Fibroblast of skin of right biceps (primary cell): ENCODE results near the gene MTURN.
A peak's percentile ranks its signal among the peaks of the same experiment; 100 is the strongest.

Source experiments
- DNase-seq: peaks from one replicate; pipeline ENCODE4 v3.0.0-alpha.2; 2013

The MTURN gene

GRCh38 chr7:30136743-30137485, 2.1 kb downstream of the MTURN start:
- DNase-seq: no peak

GRCh38 chr7:30139836-30140384, 5.1 kb downstream of the MTURN start:
- no peak for DNase-seq

DNA sequence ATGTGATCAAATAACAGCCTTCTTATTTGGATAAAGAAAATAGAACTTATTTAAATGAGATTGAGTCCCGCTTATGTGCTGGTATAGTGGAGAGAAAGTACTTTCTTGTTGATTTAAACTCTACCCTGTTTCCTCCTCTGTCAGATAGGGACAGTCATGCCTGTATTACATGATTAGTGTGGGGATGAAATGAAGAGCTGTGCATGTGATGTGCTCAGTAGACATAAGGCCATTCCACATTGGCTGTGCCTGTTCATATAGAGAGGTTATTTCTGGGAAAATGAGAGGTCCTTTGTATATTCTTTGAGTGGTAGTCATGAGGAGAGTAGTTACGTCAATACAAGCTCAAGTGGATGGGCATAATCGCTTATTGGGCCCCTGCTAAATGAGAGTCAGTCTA, 5.7 kb downstream of the MTURN start:
- DNase-seq: no peak

DNA sequence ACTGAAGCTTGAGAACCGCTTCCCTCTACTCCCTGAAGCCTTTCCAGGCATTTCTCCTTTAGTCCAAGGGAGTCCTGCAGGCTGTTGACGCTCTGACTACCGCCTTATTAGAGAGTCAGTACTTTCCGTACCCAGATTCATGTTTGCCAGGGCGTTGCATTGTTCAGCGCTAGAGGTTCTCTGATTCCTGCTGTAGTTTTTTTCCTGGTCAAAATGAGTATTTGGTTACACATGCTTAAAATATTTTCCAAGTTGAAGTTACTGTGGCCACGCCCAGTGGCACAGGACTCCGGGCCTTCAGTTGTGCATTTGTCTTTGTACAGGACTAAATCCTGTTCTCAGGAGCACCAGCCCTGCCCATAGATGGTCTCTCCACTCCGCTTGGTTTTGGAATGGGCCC, 7.9 kb downstream of the MTURN start:
- DNase-seq: peak; percentile 60

- peak; percentile 45 for DNase-seq
Measured at GRCh38 chr7:30143748-30144251, 9.0 kb downstream of the MTURN start.

DNA sequence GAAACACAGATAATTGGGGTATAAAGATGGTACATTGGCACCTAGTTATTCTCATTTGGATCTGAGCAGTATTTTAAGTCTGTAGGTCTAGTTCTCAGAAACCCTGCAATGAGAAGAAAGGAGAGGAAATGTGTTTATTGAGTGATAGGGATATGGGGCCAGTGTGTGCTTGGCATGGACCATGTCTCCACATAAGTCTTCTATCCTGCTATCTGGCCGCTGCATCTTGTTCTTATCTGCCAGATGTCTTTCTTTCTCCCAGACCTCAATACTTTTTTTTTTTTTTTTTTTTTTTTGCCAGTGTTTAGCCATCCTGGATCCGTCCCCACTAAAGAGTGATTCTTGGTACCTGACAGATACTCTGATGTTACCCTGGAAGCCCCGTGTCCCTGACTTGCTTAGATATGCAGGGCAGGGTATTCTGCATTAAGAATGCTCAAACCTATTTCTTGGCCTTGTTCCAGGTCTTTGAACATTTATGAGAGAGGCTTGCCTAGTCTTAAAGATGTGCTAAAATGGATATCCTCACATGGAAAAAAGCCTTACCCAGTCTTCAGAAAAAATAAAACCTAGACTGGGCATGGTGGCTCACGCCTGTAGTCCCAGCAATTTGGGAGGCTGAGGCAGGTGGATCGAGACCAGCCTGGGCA, 10.0 kb downstream of the MTURN start:
- no peak for DNase-seq

- no peak for DNase-seq
Measured at GRCh38 chr7:30145426-30145970, 10.7 kb downstream of the MTURN start.

DNA sequence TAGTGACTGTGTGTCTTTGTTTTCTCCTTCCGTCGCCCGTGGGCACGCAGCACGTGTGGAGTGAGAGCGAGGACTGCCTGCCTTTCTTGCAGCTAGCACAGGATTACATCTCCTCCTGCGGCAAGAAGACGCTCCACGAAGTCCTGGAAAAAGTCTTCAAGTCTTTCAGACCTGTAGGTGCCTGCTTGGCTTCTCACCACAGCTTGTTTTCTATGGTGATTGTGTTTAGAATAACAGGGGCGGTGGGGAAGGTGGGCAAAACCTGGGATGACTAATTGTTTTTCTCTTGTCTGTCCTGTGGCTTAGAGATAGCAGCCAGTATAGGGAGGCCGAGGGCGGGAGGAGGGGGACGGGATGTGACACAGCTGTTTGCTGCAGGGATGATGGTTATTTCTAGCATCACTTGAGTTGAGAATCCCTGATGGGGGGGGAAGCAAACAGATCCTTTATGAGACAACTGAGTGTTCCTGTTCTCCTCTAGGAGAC, 11.4 kb downstream of the MTURN start:
- peak; percentile 7 for DNase-seq

DNA sequence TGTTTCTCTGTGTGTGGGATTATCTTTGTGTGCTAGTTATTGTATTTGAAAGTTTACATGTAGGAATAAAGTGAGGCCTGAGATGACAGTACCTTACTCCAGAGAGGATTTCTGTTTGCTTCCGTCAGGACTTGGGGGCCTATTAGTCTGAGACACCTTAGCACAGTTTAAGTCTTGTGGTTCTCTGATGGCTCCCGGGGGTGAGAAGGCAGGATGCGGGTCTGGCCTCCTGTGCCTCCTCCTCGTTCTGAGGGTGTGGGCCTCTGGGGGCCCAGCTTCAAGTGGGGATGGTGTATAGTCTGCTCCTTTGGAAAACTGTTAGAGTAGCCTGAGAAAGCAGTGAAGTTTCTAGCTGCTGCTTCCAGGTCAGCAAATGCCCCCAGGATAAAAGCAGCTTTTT, 12.4 kb downstream of the MTURN start:
- DNase-seq: no peak

GRCh38 chr7:30147785-30148184, 13.0 kb downstream of the MTURN start:
- DNase-seq: no peak

DNA sequence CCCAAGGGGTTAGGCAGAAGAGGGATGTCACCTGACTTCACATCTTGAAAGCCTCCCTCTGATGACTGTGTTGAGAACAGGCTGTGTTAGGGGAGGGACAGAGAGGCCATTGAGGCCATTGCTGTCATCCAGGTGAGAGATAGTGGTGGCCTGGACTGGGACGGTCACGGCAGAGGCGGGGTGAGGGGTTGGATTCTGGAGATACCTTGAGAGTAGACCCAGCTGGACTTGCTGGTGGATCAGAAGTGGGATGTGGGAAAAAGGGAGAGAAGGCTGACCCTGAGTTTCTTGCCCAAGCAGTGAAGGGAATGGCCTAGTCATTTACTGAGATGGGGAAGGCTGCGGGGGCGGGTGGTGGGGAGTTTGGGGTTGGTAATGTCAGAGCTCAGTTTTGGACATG, 13.6 kb downstream of the MTURN start:
- no peak for DNase-seq

DNA sequence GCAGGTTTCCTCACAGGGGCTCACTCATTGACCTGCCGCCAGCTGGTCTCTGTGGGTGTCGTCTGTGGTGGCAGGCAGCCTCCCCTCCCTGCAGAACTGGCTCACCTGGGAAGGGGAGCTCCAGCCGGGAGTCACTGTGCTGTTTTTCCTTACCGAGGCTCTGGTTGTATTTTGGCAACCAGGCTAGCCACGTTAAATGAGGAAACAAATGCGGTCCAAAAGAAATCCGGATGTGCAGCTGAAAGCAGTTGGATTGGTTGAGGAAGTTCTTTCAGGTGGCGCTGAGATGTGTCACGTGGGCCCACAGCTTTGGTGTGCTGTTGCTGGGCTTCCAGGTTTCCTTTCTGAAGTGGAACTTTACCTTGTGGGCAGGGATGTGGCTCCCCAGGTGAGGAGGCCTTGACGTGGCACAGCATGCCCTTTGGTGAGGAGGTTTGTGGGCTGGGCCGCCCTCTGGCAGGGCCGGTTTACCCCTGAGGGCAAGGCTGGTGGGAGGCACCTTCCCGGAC, 14.2 kb downstream of the MTURN start:
- DNase-seq: no peak

- no peak for DNase-seq
Measured at GRCh38 chr7:30149640-30150272, 15.0 kb downstream of the MTURN start.

DNA sequence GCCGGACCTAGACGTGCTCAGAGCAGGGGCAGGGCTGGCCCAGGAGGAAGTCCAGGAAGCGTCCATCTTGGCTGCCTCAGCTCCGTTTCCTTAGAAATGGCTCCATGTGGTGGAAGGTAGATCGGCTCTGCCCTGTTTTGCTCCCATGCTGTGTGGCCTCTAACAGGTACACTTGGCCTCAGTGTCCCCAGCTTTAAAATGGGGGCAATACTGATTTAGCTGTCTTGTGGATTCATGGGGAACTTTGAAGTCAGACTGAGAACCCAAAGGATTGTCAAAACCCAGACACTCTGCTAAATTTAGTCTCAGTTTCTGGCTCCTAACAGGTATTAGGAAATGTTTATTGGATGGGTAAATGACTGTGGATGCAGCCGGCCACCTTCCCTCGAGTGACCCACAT, 15.9 kb downstream of the MTURN start:
- DNase-seq: no peak

DNA sequence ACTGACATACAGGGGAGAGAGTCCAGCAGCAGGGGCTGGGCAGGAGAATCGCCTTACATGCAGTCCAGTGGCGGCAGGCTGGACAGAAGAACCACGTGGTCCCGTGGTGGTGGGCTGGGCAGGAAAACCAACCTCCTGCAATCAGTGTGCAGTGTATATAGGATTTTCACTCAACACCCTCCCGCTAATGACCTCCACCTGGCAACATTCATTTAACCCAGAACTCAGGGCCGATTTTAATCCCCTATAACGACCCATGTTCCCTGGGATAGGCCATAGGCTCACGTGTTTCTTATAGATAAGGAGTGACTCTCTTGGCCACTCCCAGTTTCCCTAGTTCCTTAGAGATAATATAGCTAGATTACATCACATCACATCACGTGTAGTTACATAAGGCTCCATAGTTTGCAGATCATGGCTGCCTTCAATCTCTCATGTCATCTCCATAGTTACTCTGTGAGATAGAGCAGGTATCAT, 19.4 kb downstream of the MTURN start:
- DNase-seq: no peak

- no peak for DNase-seq
Measured at GRCh38 chr7:30155481-30155880, 20.7 kb downstream of the MTURN start.

DNA sequence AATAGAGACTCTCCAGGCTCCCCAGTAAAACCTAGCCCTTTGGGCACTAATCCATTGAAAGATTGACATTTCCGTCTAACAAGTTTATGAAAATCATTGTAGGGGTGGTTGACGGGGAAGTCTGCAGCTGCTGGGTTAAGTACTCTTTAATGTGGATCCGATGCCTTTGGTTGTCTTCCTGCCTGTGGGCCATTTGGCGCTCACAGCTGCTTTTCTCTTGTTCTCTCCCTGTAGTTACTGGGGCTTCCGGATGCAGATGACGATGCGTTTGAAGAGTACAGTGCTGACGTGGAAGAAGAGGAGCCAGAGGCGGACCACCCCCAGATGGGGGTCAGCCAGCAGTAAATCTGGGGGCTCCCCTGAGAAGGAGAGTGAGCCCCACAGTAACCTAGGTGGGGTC, 22.4 kb downstream of the MTURN start:
- no peak for DNase-seq

GRCh38 chr7:30159163-30159562, 24.4 kb downstream of the MTURN start:
- no peak for DNase-seq

DNA sequence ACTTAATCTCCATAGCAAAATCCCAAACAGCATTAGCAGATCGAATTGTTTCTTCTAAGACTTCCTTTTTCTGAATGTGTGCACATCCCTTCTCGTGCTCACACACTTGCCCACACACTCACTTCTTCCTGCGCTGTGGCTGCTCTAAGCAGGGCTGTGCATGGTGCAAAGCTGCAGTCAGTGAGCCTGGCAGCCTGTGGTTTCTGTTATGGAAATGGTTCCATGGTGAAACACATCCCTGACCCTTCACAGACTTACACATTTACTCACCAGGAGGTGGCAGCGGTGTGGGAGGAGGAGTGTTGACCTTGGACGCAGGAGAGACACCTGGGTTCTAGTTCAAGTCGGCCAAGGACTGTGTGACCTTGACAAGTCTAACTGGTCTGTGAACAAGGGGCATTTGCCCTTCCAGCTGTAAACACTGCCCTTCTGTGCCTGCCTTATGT, 24.9 kb downstream of the MTURN start:
- peak; percentile 40 for DNase-seq

DNA sequence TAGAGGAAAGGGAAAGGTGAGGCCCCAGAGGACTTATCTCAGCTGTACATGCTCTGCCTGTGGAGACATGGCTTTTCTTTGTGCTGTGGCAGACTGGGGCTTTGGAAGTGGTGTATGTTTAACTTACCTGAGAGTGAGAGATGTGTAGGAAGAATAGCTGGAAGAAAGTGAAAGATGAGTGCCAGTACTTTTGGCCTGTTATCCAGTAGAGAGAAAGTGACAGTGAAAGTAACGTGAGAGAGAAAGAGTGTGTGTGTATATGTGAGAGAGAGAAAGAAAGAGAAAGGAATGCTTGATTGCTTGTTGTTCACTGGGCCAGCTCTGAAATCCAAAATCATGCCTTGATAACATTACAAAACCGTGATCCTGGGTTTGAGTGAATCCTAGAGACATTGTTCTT, 25.5 kb downstream of the MTURN start:
- no peak for DNase-seq

DNA sequence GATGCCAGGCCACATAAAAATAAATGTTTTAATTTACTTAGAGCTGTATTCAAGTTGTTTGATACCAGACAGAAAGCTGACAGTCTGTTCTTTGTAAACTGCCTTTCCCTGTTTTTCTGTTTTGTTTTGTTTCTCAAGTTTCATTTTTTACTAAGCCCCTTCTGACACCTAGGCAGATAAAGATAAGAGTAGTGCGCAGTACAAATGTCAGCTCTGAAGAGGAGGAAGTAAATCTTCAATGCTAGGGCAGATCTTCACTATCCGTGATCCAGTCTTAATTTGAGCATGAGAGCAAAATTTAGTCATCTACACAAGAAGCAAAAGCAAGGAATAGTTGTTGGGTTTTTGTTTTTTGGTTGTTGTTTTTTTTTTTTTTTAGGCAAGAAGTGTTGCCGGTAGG, 27.3 kb downstream of the MTURN start:
- no peak for DNase-seq

DNA sequence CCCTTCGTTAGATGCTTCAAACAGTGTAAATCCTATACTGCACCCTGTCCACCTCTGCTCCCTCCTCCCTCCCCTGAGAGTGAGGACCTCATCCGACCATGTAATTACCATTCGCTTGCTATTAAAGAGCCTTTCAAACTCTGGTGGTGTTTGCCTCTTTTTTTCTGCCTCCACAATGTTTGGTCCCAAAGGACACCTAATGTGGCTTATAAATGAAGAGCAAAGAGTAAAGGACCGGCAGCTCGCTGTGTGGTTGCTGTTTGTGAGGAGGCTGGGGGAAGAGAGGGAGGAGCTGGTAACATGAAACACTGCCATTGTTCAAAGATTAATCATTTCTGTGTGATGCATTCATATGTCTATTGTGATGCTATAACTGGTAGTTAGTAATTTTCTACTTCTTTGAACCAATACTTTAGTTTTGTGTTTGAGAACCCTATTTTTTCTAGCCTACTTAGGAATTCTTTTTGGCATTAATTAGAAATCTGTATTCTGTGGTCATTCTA, 27.9 kb downstream of the MTURN start:
- DNase-seq: peak; percentile 71
